Loucy (cell line): ENCODE results near the gene CEP41.

Source experiments
- H2AFZ ChIP-seq: fragments of 200-600 bp; sonication (generic); 2 replicates; pipeline ENCODE4 v1.6.0; 2016; ENCODE audit warnings: antibody characterized with exemption, mild to moderate bottlenecking, low read length, moderate library complexity
- H3F3A ChIP-seq: fragments of 200-600 bp; 2 replicates; pipeline ENCODE4 v1.6.0; 2016; ENCODE audit warnings: antibody characterized with exemption, low read depth, mild to moderate bottlenecking
- H3K27me3 ChIP-seq: fragments of 200-600 bp; sonication (generic); 2 replicates; pipeline ENCODE4 v1.6.1; 2014; ENCODE audit warnings: low read length, mild to moderate bottlenecking; ENCODE audit not compliant: insufficient read depth, poor library complexity, severe bottlenecking
- H3K36me3 ChIP-seq: fragments of 200-600 bp; sonication (generic); 2 replicates; pipeline ENCODE4 v1.6.1; 2016; ENCODE audit warnings: low read length; ENCODE audit not compliant: insufficient read depth
- H3K4me1 ChIP-seq: fragments of 200-600 bp; sonication (generic); 2 replicates; pipeline ENCODE4 v1.5.1; 2014; ENCODE audit warnings: low read length, mild to moderate bottlenecking; ENCODE audit not compliant: insufficient read depth, poor library complexity, severe bottlenecking
- H3K4me2 ChIP-seq: fragments of 200-600 bp; sonication (generic); 2 replicates; pipeline ENCODE4 v1.6.0; 2014; ENCODE audit warnings: antibody characterized with exemption, low read length, low read depth, mild to moderate bottlenecking; ENCODE audit not compliant: poor library complexity, severe bottlenecking
- H3K4me3 ChIP-seq: fragments of 200-600 bp; sonication (generic); 2 replicates; pipeline ENCODE4 v1.5.1; 2014; ENCODE audit warnings: low read length, mild to moderate bottlenecking, mixed read lengths; ENCODE audit not compliant: poor library complexity, severe bottlenecking
- H3K79me2 ChIP-seq: fragments of 200-600 bp; sonication (generic); 2 replicates; pipeline ENCODE4 v1.6.1; 2014; ENCODE audit warnings: low read length; ENCODE audit not compliant: insufficient read depth
- H3K9ac ChIP-seq: fragments of 200-600 bp; sonication (generic); 2 replicates; pipeline ENCODE4 v1.6.0; 2014; ENCODE audit warnings: mild to moderate bottlenecking, low read depth, low read length, moderate library complexity; ENCODE audit not compliant: poor library complexity, severe bottlenecking
- H3K9me2 ChIP-seq: fragments of 200-600 bp; sonication (generic); replicated peaks from 2 replicates; pipeline ENCODE4 v1.6.1; 2016; ENCODE audit warnings: low read depth, low read length, mixed read lengths
- H3K9me3 ChIP-seq: fragments of 200-600 bp; sonication (generic); 2 replicates; pipeline ENCODE4 v1.6.1; 2014; ENCODE audit warnings: mild to moderate bottlenecking, antibody characterized with exemption, low read length, low read depth; ENCODE audit not compliant: insufficient read depth
- H4K20me1 ChIP-seq: fragments of 200-600 bp; sonication (generic); 2 replicates; pipeline ENCODE4 v1.6.0; 2014; ENCODE audit warnings: antibody characterized with exemption, low read length, mild to moderate bottlenecking; ENCODE audit not compliant: insufficient read depth, poor library complexity, severe bottlenecking
- CTCF ChIP-seq: fragments of 200-600 bp; sonication (generic); conservative IDR thresholded peaks from 2 replicates; pipeline ENCODE4 v1.5.1; 2014; ENCODE audit warnings: mild to moderate bottlenecking, antibody characterized with exemption, low read length
- EZH2phosphoT487 ChIP-seq: fragments of 200-600 bp; IDR thresholded peaks from 2 replicates; pipeline ENCODE4 v1.6.1; 2018; ENCODE audit warnings: antibody characterized with exemption, mild to moderate bottlenecking, moderate library complexity, borderline replicate concordance

The CEP41 gene

GRCh38 chr7:130350945-130351790, 89.6 kb downstream of the CEP41 start:
- no peaks in the 10 kb centered on the region for H3F3A ChIP-seq
- H3K79me2 ChIP-seq = no peaks in the 10 kb centered on the region
- H3K9me2 ChIP-seq = no peaks in the 10 kb centered on the region
- no peaks in the 10 kb centered on the region for H3K4me1 ChIP-seq
- H3K9ac ChIP-seq = no peak overlapping the region
- H4K20me1 ChIP-seq = no peaks in the 10 kb centered on the region
- H3K9me3 ChIP-seq = no peaks in the 10 kb centered on the region
- H3K4me2 ChIP-seq = no peak overlapping the region
- H3K4me3 ChIP-seq = no peak overlapping the region
- TF ChIP-seq CTCF = no peak
- TF ChIP-seq EZH2phosphoT487 = no peak
- no peaks in the 10 kb centered on the region for H3K27me3 ChIP-seq
- H2AFZ ChIP-seq = no peak overlapping the region
- no peaks in the 10 kb centered on the region for H3K36me3 ChIP-seq

GRCh38 chr7:130349911-130350782, 90.7 kb downstream of the CEP41 start:
- Histone ChIP-seq H3K4me2 (no peak overlapping the region), H3K9ac (no peak overlapping the region)

GRCh38 chr7:130346941-130347340, 93.9 kb downstream of the CEP41 start:
- Histone ChIP-seq H3K27me3 (no peaks in the 10 kb centered on the region), H3K9me2 (no peaks in the 10 kb centered on the region)

More at GRCh38 chr7:130349911-130350782, 90.7 kb downstream of the CEP41 start:
- TF ChIP-seq CTCF = no peak
- TF ChIP-seq EZH2phosphoT487 = no peak
- no peaks in the 10 kb centered on the region for H3K79me2 ChIP-seq
- H2AFZ ChIP-seq = no peak overlapping the region
- H3K9me2 ChIP-seq = no peaks in the 10 kb centered on the region
- no peaks in the 10 kb centered on the region for H4K20me1 ChIP-seq
- H3K9me3 ChIP-seq = no peaks in the 10 kb centered on the region
- H3K36me3 ChIP-seq = no peaks in the 10 kb centered on the region
- no peaks in the 10 kb centered on the region for H3F3A ChIP-seq
- no peaks in the 10 kb centered on the region for H3K4me1 ChIP-seq
- H3K27me3 ChIP-seq = no peaks in the 10 kb centered on the region
- H3K4me3 ChIP-seq = no peak overlapping the region

More at GRCh38 chr7:130346941-130347340, 93.9 kb downstream of the CEP41 start:
- H3F3A ChIP-seq = no peaks in the 10 kb centered on the region
- H3K36me3 ChIP-seq = no peaks in the 10 kb centered on the region
- H3K4me1 ChIP-seq = no peaks in the 10 kb centered on the region
- no peaks in the 10 kb centered on the region for H3K9me3 ChIP-seq
- H2AFZ ChIP-seq = no peak overlapping the region
- no peaks in the 10 kb centered on the region for H4K20me1 ChIP-seq
- no peak overlapping the region for H3K4me2 ChIP-seq
- no peak overlapping the region for H3K9ac ChIP-seq
- H3K79me2 ChIP-seq = no peaks in the 10 kb centered on the region
- TF ChIP-seq CTCF (no peak), EZH2phosphoT487 (no peak)
- H3K4me3 ChIP-seq = no peak overlapping the region
